Retinal pigment epithelial cell (primary cell): Measurements from ENCODE around the gene TPCN1.
A peak's percentile ranks its signal among the peaks of the same experiment; 100 is the strongest.

Experiments
- DNase-seq: peaks from one replicate; pipeline ENCODE4 v3.0.0-alpha.2; 2010; ENCODE audit warnings: low read depth
- H3K4me3 ChIP-seq: 2 replicates; pipeline ENCODE4 v1.5.1; 2011; ENCODE audit warnings: mild to moderate bottlenecking, low read length, control low read depth, moderate library complexity
- TF ChIP-seq, protein P1 (sequence below): conservative IDR thresholded peaks from 2 replicates; pipeline ENCODE4 v1.5.1; 2011; ENCODE audit warnings: low read depth, low read length, control low read depth, inconsistent platforms

Gene TPCN1

DNA sequence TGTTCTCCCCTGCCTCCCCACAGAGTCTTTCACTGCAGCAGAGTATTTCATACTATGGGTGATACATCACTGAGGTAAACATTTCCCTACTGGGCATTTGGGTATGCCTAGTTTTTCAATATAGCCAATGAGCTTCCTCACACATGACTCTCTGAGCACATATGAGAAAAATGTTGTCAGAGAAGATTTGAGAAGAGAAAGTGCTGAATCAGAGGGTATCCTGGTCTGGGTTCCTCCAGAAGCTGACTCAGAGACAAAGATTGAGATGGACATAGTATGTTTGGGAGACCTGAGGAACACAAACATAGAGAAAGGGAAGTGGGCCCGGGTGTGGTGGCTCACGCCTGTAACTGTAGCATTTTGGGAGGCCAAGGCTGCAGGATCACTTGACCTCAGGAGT lies 101.1 kb downstream of the TPCN1 start:
- TF ChIP-seq, protein P1, sequence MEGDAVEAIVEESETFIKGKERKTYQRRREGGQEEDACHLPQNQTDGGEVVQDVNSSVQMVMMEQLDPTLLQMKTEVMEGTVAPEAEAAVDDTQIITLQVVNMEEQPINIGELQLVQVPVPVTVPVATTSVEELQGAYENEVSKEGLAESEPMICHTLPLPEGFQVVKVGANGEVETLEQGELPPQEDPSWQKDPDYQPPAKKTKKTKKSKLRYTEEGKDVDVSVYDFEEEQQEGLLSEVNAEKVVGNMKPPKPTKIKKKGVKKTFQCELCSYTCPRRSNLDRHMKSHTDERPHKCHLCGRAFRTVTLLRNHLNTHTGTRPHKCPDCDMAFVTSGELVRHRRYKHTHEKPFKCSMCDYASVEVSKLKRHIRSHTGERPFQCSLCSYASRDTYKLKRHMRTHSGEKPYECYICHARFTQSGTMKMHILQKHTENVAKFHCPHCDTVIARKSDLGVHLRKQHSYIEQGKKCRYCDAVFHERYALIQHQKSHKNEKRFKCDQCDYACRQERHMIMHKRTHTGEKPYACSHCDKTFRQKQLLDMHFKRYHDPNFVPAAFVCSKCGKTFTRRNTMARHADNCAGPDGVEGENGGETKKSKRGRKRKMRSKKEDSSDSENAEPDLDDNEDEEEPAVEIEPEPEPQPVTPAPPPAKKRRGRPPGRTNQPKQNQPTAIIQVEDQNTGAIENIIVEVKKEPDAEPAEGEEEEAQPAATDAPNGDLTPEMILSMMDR, result no peak
- H3K4me3 ChIP-seq, result no peak overlapping the region
- DNase-seq, result no peak

DNA sequence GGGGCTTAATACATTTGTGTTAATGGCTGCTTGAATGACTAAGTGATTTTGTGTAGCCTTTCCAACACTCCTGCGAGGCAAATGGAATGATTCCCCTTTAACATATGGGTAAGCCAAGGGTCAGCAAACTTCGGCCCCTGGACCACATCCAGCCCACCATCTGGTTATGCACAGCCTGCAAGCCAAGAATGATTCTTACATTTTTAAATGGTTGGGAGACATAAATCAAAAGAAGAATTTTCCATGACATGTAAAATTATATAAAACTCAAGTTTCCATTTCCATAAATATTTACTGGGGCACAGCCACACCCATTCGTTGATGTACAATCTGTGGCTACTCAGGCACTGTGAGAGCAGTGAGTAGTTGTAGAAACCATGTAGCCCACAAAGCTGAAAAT lies 104.7 kb downstream of the TPCN1 start:
- DNase-seq, result no peak
- no peak overlapping the region for H3K4me3 ChIP-seq
- TF ChIP-seq, protein P1, result no peak

DNA sequence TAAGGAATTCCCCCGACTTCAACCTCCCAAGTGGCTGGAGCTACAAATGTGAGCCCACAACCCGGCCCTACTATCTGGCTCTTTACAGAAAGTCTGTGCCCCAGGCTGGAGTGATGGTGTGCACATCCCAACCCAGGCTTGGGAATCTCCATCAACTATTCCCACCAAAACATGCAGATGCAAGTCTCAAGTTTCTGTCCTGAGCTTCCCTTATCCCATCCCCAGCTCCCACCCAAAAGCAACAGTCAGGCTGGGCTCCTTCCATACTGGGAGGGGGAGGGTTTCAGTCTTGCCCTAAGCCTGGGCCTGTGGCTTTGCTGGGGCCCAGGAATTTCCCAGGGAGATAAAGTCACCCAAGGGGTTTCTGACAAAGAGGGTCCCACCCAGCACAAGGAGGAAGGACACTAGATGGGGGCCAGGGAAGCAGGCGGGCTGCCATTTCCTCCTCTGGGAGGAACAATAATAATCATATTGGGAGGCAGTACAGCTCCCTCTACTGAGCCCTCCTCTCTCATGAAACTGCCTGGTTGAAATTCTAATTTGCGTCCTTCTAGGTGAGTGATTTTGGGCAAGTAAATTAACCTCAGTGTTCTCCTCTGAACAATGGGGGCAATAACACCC lies 105.6 kb downstream of the TPCN1 start:
- DNase-seq, result no peak
- TF ChIP-seq, protein P1, result peak; percentile 16
- no peak overlapping the region for H3K4me3 ChIP-seq

DNA sequence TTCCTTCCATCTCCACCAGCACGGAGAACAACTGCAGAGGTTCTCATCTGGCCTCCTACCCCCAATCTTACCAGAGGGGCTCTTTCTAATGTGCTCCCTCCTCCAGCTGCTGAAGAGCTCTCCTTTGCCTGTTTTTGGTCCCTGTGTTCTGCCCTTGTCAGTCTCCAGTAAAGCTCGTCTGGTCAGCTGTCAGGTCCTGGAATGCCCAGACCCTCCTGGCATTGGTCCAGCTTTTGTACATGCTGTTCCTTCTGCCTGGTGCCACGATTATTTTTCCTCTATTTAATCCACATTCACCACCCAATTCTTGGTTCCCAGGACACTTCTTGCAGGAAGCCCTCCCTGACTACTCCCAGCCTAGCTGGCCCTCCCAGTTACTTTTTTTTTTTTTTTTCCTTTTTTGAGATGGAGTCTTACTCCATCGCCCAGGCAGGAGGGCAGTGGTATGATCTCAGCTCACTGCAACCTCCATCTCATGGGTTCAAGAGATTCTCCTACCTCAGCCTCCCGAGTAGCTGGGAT lies 107.2 kb downstream of the TPCN1 start:
- no peak overlapping the region for H3K4me3 ChIP-seq
- TF ChIP-seq, protein P1, result no peak
- no peak for DNase-seq

DNA sequence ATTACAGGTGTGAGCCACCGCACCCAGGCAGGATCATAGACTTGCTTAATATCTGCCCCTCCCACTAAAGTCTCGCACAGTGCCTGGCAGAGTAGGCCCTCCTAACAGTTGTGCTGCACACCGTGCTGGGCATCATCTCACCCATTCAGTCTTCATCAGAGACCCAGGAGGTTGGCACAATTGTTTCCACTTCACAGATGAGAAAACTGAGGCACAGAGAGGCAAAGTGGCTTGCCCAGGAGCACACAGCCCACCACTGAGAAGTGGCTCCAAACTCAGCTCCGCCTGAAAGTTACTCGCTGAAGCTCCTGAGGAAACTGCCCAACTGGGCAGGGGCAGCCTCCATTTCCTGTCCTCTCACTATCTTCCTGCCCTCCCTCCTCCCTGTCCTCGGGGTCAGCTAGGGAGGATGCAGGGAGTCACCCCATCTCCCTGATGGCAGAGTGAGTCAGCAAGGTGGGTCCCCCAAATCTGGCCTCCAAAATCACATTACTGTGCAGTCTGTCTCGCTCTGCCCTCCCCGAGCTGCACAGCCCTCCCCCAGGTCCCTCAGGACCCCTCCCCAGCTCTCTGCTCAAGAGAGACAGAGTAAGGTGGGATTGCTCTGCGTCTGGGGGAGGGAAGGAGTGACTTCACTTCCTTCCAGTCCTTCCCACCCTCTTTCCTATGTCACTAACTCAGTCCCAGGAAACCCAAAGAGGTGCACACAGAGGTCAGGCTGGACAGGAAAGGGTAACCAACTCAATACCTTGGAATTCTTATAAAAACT lies 107.9 kb downstream of the TPCN1 start:
- no peak overlapping the region for H3K4me3 ChIP-seq
- TF ChIP-seq, protein P1, result no peak
- no peak for DNase-seq

DNA sequence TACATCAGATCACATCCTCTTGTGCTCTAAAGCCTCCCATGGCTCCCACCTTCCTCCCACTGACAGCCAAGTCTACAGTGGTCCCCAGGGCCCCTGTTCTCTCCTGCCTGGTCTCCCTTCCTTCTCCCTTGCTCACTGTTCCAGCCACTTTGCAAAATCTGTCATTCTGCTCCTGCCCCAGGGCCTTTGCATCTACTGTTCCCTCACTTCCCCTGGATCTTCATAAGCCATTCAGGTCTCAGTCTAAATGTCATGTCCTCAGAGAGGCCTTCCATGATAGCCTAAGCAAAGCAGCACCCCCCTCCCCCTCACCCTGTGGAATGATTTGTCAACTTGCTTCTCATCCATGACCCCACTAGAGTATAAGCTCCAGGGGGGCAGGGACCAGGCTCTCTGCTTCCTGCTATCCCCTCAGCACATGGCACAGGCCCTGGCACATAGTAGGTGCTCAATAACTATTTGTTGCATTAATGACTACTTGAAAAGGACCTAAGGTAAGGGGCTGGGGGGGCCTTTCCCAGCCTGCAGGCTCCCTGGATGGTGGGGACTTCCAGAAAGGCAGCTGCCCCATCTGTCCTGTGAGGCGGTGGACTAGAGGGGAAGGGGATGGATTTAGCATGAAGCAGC lies 108.6 kb downstream of the TPCN1 start:
- TF ChIP-seq, protein P1, result no peak
- H3K4me3 ChIP-seq, result no peak overlapping the region

More for the DNA sequence above, 108.6 kb downstream of the TPCN1 start:
- DNase-seq, result no peak
